Activated naive CD4-positive, alpha-beta T cell treated with anti-CD3 and anti-CD28 coated beads, Interleukin-2, amount 50 U/mL, for 24 hours (primary cell): ENCODE data around the gene RAB22A.

ENCODE experiments used
- H3K27ac Mint-ChIP-seq: one replicate; pipeline ENCODE4 v1.8.0; 2021; ENCODE audit warnings: mild to moderate bottlenecking, mixed read lengths
- H3K27me3 Mint-ChIP-seq: one replicate; pipeline ENCODE4 v1.8.0; 2021; ENCODE audit warnings: mixed read lengths
- H3K36me3 Mint-ChIP-seq: one replicate; pipeline ENCODE4 v1.8.0; 2021; ENCODE audit warnings: mixed read lengths
- H3K4me1 Mint-ChIP-seq: one replicate; pipeline ENCODE4 v1.8.0; 2021; ENCODE audit warnings: mixed read lengths
- H3K4me3 Mint-ChIP-seq: one replicate; pipeline ENCODE4 v1.8.0; 2021; ENCODE audit warnings: mild to moderate bottlenecking, mixed read lengths
- H3K9me3 Mint-ChIP-seq: one replicate; pipeline ENCODE4 v1.8.0; 2021; ENCODE audit warnings: mixed read lengths

RAB22A gene

GRCh38 chr20:58321205-58321604 lies 11.7 kb downstream of the RAB22A start:
- no peak overlapping the region for H3K4me3 Mint-ChIP-seq
- H3K27me3 Mint-ChIP-seq = no peaks in the 10 kb centered on the region
- H3K27ac Mint-ChIP-seq = no peak overlapping the region
- peaks cover 24% of the 10 kb centered on the region for H3K36me3 Mint-ChIP-seq
- H3K4me1 Mint-ChIP-seq = peaks cover 71% of the 10 kb centered on the region
- H3K9me3 Mint-ChIP-seq = no peaks in the 10 kb centered on the region

- H3K27ac Mint-ChIP-seq = peak overlapping the region; percentile 46
- H3K36me3 Mint-ChIP-seq = peaks cover 22% of the 10 kb centered on the region
- peak overlapping the region; percentile 33 for H3K4me3 Mint-ChIP-seq
- peaks cover 71% of the 10 kb centered on the region for H3K4me1 Mint-ChIP-seq
- H3K9me3 Mint-ChIP-seq = no peaks in the 10 kb centered on the region
- no peaks in the 10 kb centered on the region for H3K27me3 Mint-ChIP-seq
These were observed 12.6 kb downstream of the RAB22A start for GRCh38 chr20:58322083-58322482.

DNA sequence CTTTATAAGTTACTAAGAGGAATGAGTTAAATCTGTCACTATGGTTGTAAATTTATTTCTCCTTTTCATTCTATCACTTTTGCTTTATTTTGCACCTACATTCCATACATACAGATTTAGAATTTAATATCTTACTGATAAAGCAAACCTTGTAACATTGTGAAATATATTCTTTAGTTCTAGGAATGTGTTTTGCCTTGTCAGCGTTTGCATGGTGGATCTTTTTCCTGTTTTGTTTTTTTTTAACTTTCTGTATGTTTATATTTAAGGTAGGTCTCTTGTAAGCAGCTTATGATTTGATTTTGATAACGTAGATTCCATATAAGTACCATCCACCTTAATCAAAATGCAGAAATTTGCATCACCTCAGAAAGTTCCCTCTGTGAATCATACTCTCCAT lies 16.4 kb downstream of the RAB22A start:
- Mint-ChIP-seq H3K27me3 (no peaks in the 10 kb centered on the region), H3K9me3 (no peaks in the 10 kb centered on the region), H3K27ac (peak overlapping the region; percentile 70), H3K36me3 (peaks cover 16% of the 10 kb centered on the region), H3K4me1 (peaks cover 76% of the 10 kb centered on the region), H3K4me3 (peak overlapping the region; percentile 39)

DNA sequence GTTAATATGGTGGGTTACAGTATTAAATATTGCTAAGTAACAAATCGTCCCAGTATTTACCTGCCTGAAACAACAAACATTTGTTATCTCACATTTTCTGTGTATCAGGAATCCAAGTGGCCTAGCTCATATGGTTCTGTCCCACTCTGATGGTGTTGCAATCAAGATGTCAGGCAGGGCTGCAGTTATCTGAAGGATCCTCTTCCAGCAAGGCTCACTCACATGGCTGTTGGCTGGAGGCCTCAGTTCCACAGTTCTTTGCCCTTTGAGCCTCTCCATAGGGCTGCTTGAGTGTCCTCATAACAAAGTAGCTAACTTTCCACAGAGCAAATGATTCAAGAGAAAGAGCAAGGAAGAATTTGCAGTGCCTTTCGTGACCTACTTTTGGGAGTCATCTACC lies 17.7 kb downstream of the RAB22A start:
- Mint-ChIP-seq H3K27ac (no peak overlapping the region), H3K27me3 (no peaks in the 10 kb centered on the region), H3K36me3 (peaks cover 20% of the 10 kb centered on the region), H3K4me1 (peaks cover 74% of the 10 kb centered on the region), H3K9me3 (no peaks in the 10 kb centered on the region), H3K4me3 (no peak overlapping the region)

DNA sequence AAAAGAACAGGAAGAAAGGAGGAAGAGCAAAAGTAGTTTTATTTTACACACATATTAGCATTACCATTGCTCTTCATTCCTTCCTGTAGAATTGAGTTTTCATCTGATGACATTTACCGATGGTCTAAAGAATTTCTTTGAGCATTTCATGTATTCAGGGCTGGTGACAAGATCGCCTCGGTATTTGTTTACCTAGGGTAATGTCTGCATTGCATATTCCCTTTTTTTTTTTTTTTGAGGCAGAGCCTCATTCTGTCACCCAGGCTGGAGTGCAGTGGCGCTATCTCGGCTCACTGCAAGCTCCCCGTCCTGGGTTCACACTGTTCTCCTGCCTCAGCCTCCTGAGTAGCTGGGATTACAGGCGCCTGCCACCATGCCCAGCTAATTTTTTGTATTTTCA lies 19.3 kb downstream of the RAB22A start:
- Mint-ChIP-seq H3K27ac (peak overlapping the region; percentile 57), H3K27me3 (no peaks in the 10 kb centered on the region), H3K4me1 (peaks cover 70% of the 10 kb centered on the region), H3K36me3 (peaks cover 24% of the 10 kb centered on the region), H3K4me3 (peak overlapping the region; percentile 54), H3K9me3 (no peaks in the 10 kb centered on the region)

- Mint-ChIP-seq H3K27ac (no peak overlapping the region), H3K36me3 (peaks cover 22% of the 10 kb centered on the region), H3K9me3 (no peaks in the 10 kb centered on the region), H3K27me3 (no peaks in the 10 kb centered on the region), H3K4me3 (no peak overlapping the region), H3K4me1 (peaks cover 64% of the 10 kb centered on the region)
These were observed 20.2 kb downstream of the RAB22A start for GRCh38 chr20:58329711-58330110.

DNA sequence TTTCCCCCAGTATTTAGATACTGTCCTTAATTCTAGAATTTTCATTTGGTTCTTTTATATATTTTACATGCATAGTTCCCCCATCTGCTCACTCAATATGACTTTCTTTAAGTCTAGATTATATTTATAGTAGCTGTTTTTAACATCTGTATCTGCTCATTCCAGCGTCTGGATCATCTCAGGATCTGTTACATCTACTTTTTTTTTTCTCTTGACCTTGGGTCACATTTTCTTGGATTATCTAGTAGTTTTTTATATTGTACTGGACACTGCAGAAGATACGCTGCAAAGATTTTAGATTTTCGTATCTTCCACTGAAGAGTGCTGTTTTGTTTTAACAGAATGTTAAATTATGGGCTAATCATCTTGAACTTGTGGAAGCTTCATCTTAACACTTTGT lies 20.7 kb downstream of the RAB22A start:
- peaks cover 22% of the 10 kb centered on the region for H3K36me3 Mint-ChIP-seq
- no peaks in the 10 kb centered on the region for H3K9me3 Mint-ChIP-seq
- H3K4me3 Mint-ChIP-seq = no peak overlapping the region
- H3K4me1 Mint-ChIP-seq = peaks cover 67% of the 10 kb centered on the region
- H3K27ac Mint-ChIP-seq = no peak overlapping the region
- H3K27me3 Mint-ChIP-seq = no peaks in the 10 kb centered on the region

DNA sequence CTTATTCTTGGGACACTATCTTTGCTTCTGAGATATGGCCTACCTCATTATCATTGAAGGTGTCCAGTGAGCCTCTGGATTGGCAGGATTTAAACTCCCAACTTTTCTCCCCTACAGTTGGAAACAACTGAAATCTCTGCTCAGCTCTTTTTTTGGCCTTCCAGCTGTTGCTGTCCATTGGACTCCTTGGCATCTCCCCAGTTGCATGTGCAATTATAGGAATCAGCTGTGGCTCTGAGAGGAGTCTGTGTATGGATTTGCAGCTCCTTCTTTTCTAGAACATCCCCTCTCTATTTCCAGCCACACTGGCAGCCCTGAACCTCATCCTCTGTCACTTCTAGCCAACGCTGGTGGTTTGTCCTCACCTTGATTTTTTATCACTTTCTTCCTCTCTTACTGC lies 21.2 kb downstream of the RAB22A start:
- Mint-ChIP-seq H3K4me1 (peaks cover 63% of the 10 kb centered on the region), H3K27me3 (no peaks in the 10 kb centered on the region), H3K36me3 (peaks cover 21% of the 10 kb centered on the region), H3K4me3 (no peak overlapping the region), H3K9me3 (no peaks in the 10 kb centered on the region), H3K27ac (no peak overlapping the region)

DNA sequence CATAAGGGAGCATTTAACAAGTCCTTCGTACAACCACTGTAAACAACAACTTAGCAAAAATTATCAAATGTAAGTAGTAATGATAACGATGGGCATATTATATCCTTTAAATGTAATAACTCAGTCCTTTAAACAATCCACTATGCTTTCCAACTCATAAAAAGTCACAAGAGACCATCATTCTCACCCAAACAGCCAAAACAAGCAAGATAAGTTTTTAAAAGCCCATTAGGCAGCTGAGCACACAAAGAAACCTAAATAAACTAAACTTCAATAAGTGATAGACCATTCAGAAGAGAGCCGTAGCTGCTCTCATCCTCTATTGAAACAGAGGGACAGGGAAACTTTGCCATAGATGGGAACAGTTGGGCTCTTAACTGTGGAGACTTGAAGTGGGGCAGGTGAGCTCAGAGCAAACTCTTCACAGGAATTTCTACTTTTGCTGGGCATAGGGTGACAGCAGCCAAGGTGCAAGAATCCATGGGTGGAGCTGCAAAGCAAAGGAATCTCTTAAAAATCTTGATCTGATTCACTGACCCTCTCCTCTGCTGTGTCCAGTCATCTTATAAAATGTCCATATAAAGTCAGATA lies 22.5 kb downstream of the RAB22A start:
- no peak overlapping the region for H3K27ac Mint-ChIP-seq
- peaks cover 20% of the 10 kb centered on the region for H3K36me3 Mint-ChIP-seq

DNA sequence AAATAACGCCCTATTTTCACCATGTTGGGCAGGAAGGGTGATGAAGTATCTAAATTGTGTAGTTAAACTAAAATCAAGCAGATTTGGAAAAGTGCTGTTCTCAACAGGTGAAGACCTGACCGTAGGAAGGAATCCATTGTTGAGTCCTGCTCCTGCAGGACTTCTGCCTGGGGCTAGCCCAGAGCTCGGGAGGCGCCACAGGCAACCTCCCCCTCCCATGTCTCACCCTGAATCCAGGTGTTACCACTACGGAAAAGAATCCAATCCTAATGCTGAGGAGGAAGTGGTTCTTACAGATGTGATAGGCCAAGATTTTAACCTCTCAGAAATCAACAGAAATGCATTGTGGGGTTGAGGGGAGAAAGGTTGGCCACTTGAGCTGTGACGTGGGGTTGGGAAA lies 30.2 kb downstream of the RAB22A start:
- no peak overlapping the region for H3K4me3 Mint-ChIP-seq
- H3K9me3 Mint-ChIP-seq = no peaks in the 10 kb centered on the region
- peak overlapping the region; percentile 25 for H3K27ac Mint-ChIP-seq
- peaks cover 49% of the 10 kb centered on the region for H3K4me1 Mint-ChIP-seq
- H3K36me3 Mint-ChIP-seq = peaks cover 22% of the 10 kb centered on the region
- H3K27me3 Mint-ChIP-seq = no peaks in the 10 kb centered on the region

More for the DNA sequence above, 22.5 kb downstream of the RAB22A start:
- Mint-ChIP-seq H3K27me3 (no peaks in the 10 kb centered on the region), H3K4me3 (no peak overlapping the region), H3K9me3 (no peaks in the 10 kb centered on the region), H3K4me1 (peaks cover 54% of the 10 kb centered on the region)

DNA sequence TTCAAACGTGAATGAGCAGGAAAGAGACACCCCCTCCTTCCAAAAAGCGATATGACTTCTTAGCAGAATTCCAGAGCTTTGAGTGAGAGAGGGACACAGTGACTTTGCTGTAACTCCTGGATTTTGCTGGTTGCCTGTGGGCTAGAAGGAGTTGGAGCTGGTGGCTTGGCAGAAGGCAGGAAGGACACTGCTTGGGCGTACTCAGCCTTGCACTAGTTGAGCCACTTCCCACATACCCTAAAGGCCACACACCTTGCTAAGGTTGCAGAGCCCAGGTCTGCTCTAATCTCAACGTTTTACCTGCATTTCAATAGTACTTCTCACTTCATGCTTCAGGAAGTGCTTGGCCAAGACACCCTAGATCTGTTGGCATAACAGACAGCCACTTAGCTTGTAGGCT lies 30.6 kb downstream of the RAB22A start:
- H3K4me1 Mint-ChIP-seq = peaks cover 47% of the 10 kb centered on the region
- peaks cover 22% of the 10 kb centered on the region for H3K36me3 Mint-ChIP-seq
- peak overlapping the region; percentile 71 for H3K27ac Mint-ChIP-seq

GRCh38 chr20:58340853-58341252 lies 31.3 kb downstream of the RAB22A start:
- Mint-ChIP-seq H3K27ac (peak overlapping the region; percentile 89), H3K9me3 (no peaks in the 10 kb centered on the region), H3K4me1 (peaks cover 47% of the 10 kb centered on the region), H3K36me3 (peaks cover 25% of the 10 kb centered on the region), H3K4me3 (no peak overlapping the region), H3K27me3 (no peaks in the 10 kb centered on the region)

More for the DNA sequence above, 30.6 kb downstream of the RAB22A start:
- no peaks in the 10 kb centered on the region for H3K9me3 Mint-ChIP-seq
- H3K4me3 Mint-ChIP-seq = no peak overlapping the region
- H3K27me3 Mint-ChIP-seq = no peaks in the 10 kb centered on the region

- Mint-ChIP-seq H3K9me3 (no peaks in the 10 kb centered on the region), H3K4me3 (no peak overlapping the region), H3K27me3 (no peaks in the 10 kb centered on the region), H3K4me1 (peaks cover 46% of the 10 kb centered on the region), H3K36me3 (peaks cover 32% of the 10 kb centered on the region), H3K27ac (no peak overlapping the region)
These were observed 32.8 kb downstream of the RAB22A start for GRCh38 chr20:58342104-58342945.

GRCh38 chr20:58344741-58345140 lies 35.2 kb downstream of the RAB22A start:
- peaks cover 30% of the 10 kb centered on the region for H3K36me3 Mint-ChIP-seq
- H3K27me3 Mint-ChIP-seq = no peaks in the 10 kb centered on the region
- no peak overlapping the region for H3K4me3 Mint-ChIP-seq
- no peak overlapping the region for H3K27ac Mint-ChIP-seq
- H3K9me3 Mint-ChIP-seq = no peaks in the 10 kb centered on the region
- H3K4me1 Mint-ChIP-seq = peaks cover 26% of the 10 kb centered on the region

GRCh38 chr20:58349570-58349969 lies 40.1 kb downstream of the RAB22A start:
- Mint-ChIP-seq H3K4me1 (peaks cover 8% of the 10 kb centered on the region), H3K36me3 (peaks cover 25% of the 10 kb centered on the region), H3K4me3 (no peak overlapping the region), H3K9me3 (no peaks in the 10 kb centered on the region), H3K27me3 (no peaks in the 10 kb centered on the region), H3K27ac (no peak overlapping the region)

DNA sequence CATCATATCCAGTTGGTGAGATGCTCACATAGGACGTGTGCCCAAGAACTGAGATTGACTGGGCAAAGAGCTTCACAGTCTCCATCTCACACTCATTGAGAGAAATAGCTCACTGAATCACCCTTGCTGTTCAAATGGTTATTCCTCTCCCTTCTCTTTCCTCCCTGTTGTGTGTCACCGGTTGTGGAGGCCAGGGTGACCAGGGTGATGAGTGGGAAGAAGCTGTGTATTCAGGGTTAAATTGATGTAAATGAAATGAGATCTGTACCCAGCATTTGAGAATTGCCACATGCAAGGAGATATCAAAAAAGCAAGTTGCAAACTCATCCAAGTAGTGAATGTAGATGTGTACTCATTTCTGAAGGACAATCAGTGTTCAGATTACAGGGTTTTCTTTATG lies 43.0 kb downstream of the RAB22A start:
- Mint-ChIP-seq H3K36me3 (peaks cover 10% of the 10 kb centered on the region), H3K4me3 (no peak overlapping the region), H3K9me3 (no peaks in the 10 kb centered on the region)

More for the DNA sequence above, 43.0 kb downstream of the RAB22A start:
- Mint-ChIP-seq H3K27me3 (no peaks in the 10 kb centered on the region), H3K4me1 (no peaks in the 10 kb centered on the region), H3K27ac (no peak overlapping the region)
